Measurements from ENCODE around the gene GSPT1.

- TF ChIP-seq CTCF (IDR thresholded peaks at IDR 0.05; ENCODE audit: low read length) (no peak), EZH2phosphoT487 (IDR thresholded peaks at IDR 0.05; ENCODE audit: low read length) (no peak)
These were observed 49.2 kb upstream of the GSPT1 start, which contains the start of gene TNFRSF17 for GRCh38 chr16:11964761-11965551.
